ENCODE data around the gene CMBL. TPM values are rescaled to one million over a fixed set of nuclear protein-coding genes. Genes with fewer than 3 reads are reported as not detected.

The CMBL gene
- total and polyA plus RNA-seq, 2 of the 13 experiments (the other 11 are each of a cell fraction or from before 2014, with no cell fraction given) = 11.5 to 17.0 TPM

- TF ChIP-seq ZNF407 (CRISPR knock-in tag; IDR thresholded peaks at IDR 0.05; ENCODE audit: not compliant biosample characterization) (no peak), ZMYM4 (CRISPR knock-in tag; IDR thresholded peaks at IDR 0.05) (0 out of 2 replicates have a peak, but pooled peaks have one; percentile 14), NFIC (IDR thresholded peaks at IDR 0.05; ENCODE audit: low read length) (no peak), ZNF3 (CRISPR knock-in tag; IDR thresholded peaks at IDR 0.05) (no peak), ZNF44 (CRISPR knock-in tag; IDR thresholded peaks at IDR 0.05) (no peak), SKI (IDR thresholded peaks at IDR 0.05; ENCODE audit: partially characterized antibody) (no peak), BATF2 (CRISPR knock-in tag; IDR thresholded peaks at IDR 0.05) (no peak), ZNF431 (CRISPR knock-in tag; IDR thresholded peaks at IDR 0.05; ENCODE audit: borderline replicate concordance, low read depth) (no peak), ZNF772 (CRISPR knock-in tag; IDR thresholded peaks at IDR 0.05) (no peak), IRF2 (CRISPR knock-in tag; IDR thresholded peaks at IDR 0.05) (no peak), ZBTB21 (CRISPR knock-in tag; IDR thresholded peaks at IDR 0.05) (no peak), ZNF281 (CRISPR knock-in tag; IDR thresholded peaks at IDR 0.05; ENCODE audit: borderline replicate concordance) (no peak), ZGPAT (CRISPR knock-in tag; IDR thresholded peaks at IDR 0.05) (peak; percentile 51; the same call in 1 of the 2 replicates), NFE2L2 (IDR thresholded peaks at IDR 0.05; ENCODE audit: low read length) (no peak), SMARCE1 (IDR thresholded peaks at IDR 0.05; ENCODE audit: borderline replicate concordance) (no peak), RBFOX2 (IDR thresholded peaks at IDR 0.05; ENCODE audit: low read depth, low read length) (peak; percentile 85)
Observed at GRCh38 chr5:10307206-10308148, at the start of gene CMBL (continued).

Measured in HepG2 (cell line).